Smooth muscle cell (in vitro differentiated cells): ENCODE data around the gene DGLUCY. TPM values are rescaled to one million over a fixed set of nuclear protein-coding genes. Genes with fewer than 3 reads are reported as not detected.

Experiments used
- DNase-seq: peaks from one replicate; lab custom pipeline; 2025; ENCODE audit not compliant: unreplicated experiment; lab: John Stamatoyannopoulos, UW
- H2AFZ ChIP-seq: fragments of 200-600 bp; sonication (generic); 2 replicates; pipeline ENCODE4 v1.6.0; 2016; ENCODE audit warnings: antibody characterized with exemption, low read depth, mild to moderate bottlenecking
- H3F3A ChIP-seq: fragments of 200-600 bp; sonication (generic); 2 replicates; pipeline ENCODE4 v1.6.0; 2017; ENCODE audit warnings: antibody characterized with exemption, low read depth
- H3K27ac ChIP-seq: fragments of 200-600 bp; sonication (generic); 2 replicates; pipeline ENCODE4 v1.5.1; 2016; ENCODE audit warnings: low read depth, mild to moderate bottlenecking
- H3K27me3 ChIP-seq: fragments of 200-600 bp; sonication (generic); 2 replicates; pipeline ENCODE4 v1.6.1; 2016; ENCODE audit warnings: low read depth, mild to moderate bottlenecking
- H3K36me3 ChIP-seq: fragments of 200-600 bp; sonication (generic); 2 replicates; pipeline ENCODE4 v1.5.1; 2016; ENCODE audit warnings: low read depth
- H3K4me1 ChIP-seq: fragments of 200-600 bp; sonication (generic); 2 replicates; pipeline ENCODE4 v1.5.1; 2016; ENCODE audit warnings: low read depth
- H3K4me2 ChIP-seq: fragments of 200-600 bp; sonication (generic); 2 replicates; pipeline ENCODE4 v1.6.0; 2016; ENCODE audit warnings: mild to moderate bottlenecking
- H3K4me3 ChIP-seq: fragments of 200-600 bp; sonication (generic); 2 replicates; pipeline ENCODE4 v1.5.1; 2016; ENCODE audit warnings: mild to moderate bottlenecking
- H3K79me2 ChIP-seq: fragments of 200-600 bp; sonication (generic); 2 replicates; pipeline ENCODE4 v1.6.0; 2016; ENCODE audit warnings: low read depth, mild to moderate bottlenecking
- H3K9ac ChIP-seq: fragments of 200-600 bp; sonication (generic); 2 replicates; pipeline ENCODE4 v1.6.0; 2016; ENCODE audit warnings: low read depth
- H3K9me3 ChIP-seq: fragments of 200-600 bp; sonication (generic); replicated peaks from 2 replicates; pipeline ENCODE4 v1.5.1; 2016; ENCODE audit warnings: low read depth
- H4K20me1 ChIP-seq: fragments of 200-600 bp; sonication (generic); 2 replicates; pipeline ENCODE4 v1.6.0; 2016; ENCODE audit warnings: low read depth
- WGBS: methylation state at CpG from one replicate; pipeline ENCODE4 v1.1.7; 2016; ENCODE audit warnings: low lambda C conversion rate; 5-methylcytosine and 5-hydroxymethylcytosine counted together
- polyA plus RNA-seq: library from polyadenylated mRNA; unstranded; fragments of >200 nt; fragmentation: Nextera tagmentation; extraction: Ambion mirVana; gene quantifications from 2 replicates; pipeline ENCODE4 v1.2.1, GENCODE V29; 2016
- total RNA-seq: library from RNA; depleted of rRNA; stranded (reverse); fragments of >200 nt; gene quantifications from 2 replicates; pipeline ENCODE4 v1.2.3, GENCODE V29; 2014
- TF ChIP-seq, protein P1 (sequence below): fragments of 200-600 bp; sonication (generic); IDR thresholded peaks from 2 replicates; pipeline ENCODE4 v1.5.1; 2017; ENCODE audit warnings: borderline replicate concordance, mild to moderate bottlenecking, antibody characterized with exemption; ENCODE audit not compliant: insufficient read depth, poor library complexity, severe bottlenecking

The DGLUCY gene
- total and polyA plus RNA-seq, 2 experiments from 2014 or later: 9.7 to 11.3 TPM

GRCh38 chr14:91252871-91253794, 139.3 kb downstream of the DGLUCY start:
- Histone ChIP-seq H3K9me3 (no peaks in the 10 kb centered on the region), H2AFZ (no peak overlapping the region), H3K9ac (peak overlapping the region; percentile 58), H3K4me2 (peak overlapping the region; percentile 89), H4K20me1 (no peaks in the 10 kb centered on the region), H3K36me3 (no peaks in the 10 kb centered on the region), H3K27ac (no peak overlapping the region), H3K27me3 (no peaks in the 10 kb centered on the region), H3K4me3 (peak overlapping the region; percentile 54), H3K79me2 (no peaks in the 10 kb centered on the region), H3F3A (peaks cover 18% of the 10 kb centered on the region), H3K4me1 (peaks cover 7% of the 10 kb centered on the region)
- no peak for DNase-seq
- 7% methylated on average over 33 of the region's 95 CpGs for WGBS
- TF ChIP-seq, protein P1, sequence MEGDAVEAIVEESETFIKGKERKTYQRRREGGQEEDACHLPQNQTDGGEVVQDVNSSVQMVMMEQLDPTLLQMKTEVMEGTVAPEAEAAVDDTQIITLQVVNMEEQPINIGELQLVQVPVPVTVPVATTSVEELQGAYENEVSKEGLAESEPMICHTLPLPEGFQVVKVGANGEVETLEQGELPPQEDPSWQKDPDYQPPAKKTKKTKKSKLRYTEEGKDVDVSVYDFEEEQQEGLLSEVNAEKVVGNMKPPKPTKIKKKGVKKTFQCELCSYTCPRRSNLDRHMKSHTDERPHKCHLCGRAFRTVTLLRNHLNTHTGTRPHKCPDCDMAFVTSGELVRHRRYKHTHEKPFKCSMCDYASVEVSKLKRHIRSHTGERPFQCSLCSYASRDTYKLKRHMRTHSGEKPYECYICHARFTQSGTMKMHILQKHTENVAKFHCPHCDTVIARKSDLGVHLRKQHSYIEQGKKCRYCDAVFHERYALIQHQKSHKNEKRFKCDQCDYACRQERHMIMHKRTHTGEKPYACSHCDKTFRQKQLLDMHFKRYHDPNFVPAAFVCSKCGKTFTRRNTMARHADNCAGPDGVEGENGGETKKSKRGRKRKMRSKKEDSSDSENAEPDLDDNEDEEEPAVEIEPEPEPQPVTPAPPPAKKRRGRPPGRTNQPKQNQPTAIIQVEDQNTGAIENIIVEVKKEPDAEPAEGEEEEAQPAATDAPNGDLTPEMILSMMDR: peak; percentile 10

DNA sequence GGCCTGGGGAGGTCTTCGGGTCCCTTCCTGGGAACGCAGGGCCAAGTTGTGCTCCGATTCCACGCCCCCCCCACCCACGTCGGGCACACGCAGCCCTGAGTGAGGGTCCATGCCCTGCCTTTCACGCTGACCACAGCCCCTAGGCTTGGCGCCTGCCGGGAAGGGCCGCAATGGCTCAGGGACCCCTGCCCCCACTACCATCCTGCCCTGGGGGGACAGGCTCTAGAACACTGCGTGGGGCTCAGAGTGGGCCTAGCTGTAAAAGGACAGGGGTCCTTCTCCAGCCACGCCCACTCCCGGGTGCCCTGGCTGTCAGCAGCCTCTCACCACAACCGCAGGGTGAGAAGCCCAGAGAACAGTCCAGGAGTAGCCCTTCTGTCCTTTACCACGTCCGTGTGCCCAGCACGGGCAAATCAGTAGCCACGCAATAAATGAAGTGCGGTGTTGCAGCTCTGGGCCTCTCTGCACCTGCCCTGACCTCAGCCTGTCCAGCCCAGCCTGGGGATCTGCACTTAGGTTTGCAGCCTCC, 140.0 kb downstream of the DGLUCY start:
- Histone ChIP-seq H3K79me2 (no peaks in the 10 kb centered on the region), H3K4me3 (peak overlapping the region; percentile 54), H2AFZ (no peak overlapping the region), H3K4me2 (peak overlapping the region; percentile 89), H3K9ac (peak overlapping the region; percentile 58), H3K9me3 (no peaks in the 10 kb centered on the region), H3K4me1 (peaks cover 7% of the 10 kb centered on the region), H4K20me1 (no peaks in the 10 kb centered on the region), H3K27me3 (no peaks in the 10 kb centered on the region), H3K36me3 (no peaks in the 10 kb centered on the region), H3K27ac (no peak overlapping the region), H3F3A (peaks cover 22% of the 10 kb centered on the region)
- TF ChIP-seq, protein P1: no peak
- no peak for DNase-seq
- 30% methylated on average over 18 of the region's 20 CpGs for WGBS

- no peak for DNase-seq
- TF ChIP-seq, protein P1: no peak
- Histone ChIP-seq H2AFZ (no peak overlapping the region), H3K79me2 (no peaks in the 10 kb centered on the region), H3K9ac (no peak overlapping the region), H3K27me3 (no peaks in the 10 kb centered on the region), H3K4me1 (peaks cover 7% of the 10 kb centered on the region), H3K36me3 (no peaks in the 10 kb centered on the region), H3K27ac (no peak overlapping the region), H4K20me1 (no peaks in the 10 kb centered on the region), H3K4me2 (peak overlapping the region; percentile 89), H3K9me3 (no peaks in the 10 kb centered on the region), H3K4me3 (no peak overlapping the region), H3F3A (peaks cover 22% of the 10 kb centered on the region)
- WGBS: 88% methylated on average over 3 of the region's 3 CpGs
These were observed 140.6 kb downstream of the DGLUCY start for GRCh38 chr14:91254461-91254860.
